Measurements from ENCODE around the gene TRAPPC12.
"Not testable (repeated sequence)": the region's sequence is repeated elsewhere in the genome, so short reads cannot be mapped to it uniquely, and the experiment has no call there.

TRAPPC12 gene

GRCh38 chr2:3492951-3493614 lies 113.6 kb downstream of the TRAPPC12 start:
- peak overlapping the region; percentile 12 for H3K9ac ChIP-seq (ENCODE audit: insufficient read length, low read depth)
- H3K9me3 ChIP-seq (ENCODE audit: insufficient read depth, low read length): no peaks in the 10 kb centered on the region
- peaks cover 15% of the 10 kb centered on the region for H3K4me1 ChIP-seq (ENCODE audit: insufficient read depth, insufficient read length)
- DNase-seq (ENCODE audit: low read depth, low spot score): no peak
- H3K4me3 ChIP-seq (ENCODE audit: insufficient read length, low read depth): no peak overlapping the region
- peaks cover 16% of the 10 kb centered on the region for H3K36me3 ChIP-seq (ENCODE audit: insufficient read depth, insufficient read length, low read length)
- TF ChIP-seq YY1 (IDR thresholded peaks at IDR 0.05; ENCODE audit: insufficient read depth, insufficient read length) (no peak), ZNF274 (IDR thresholded peaks at IDR 0.05; ENCODE audit: low read depth, low read length) (no peak), SUZ12 (IDR thresholded peaks at IDR 0.05; ENCODE audit: extremely low read depth, insufficient read depth, insufficient read length) (no peak)
- H3K27me3 ChIP-seq (ENCODE audit: insufficient read depth, insufficient read length): no peaks in the 10 kb centered on the region

- H3K9ac ChIP-seq (ENCODE audit: insufficient read length, low read depth): peak overlapping the region; percentile 12
- DNase-seq (ENCODE audit: low read depth, low spot score): no peak
- no peaks in the 10 kb centered on the region for H3K27me3 ChIP-seq (ENCODE audit: insufficient read depth, insufficient read length)
- H3K9me3 ChIP-seq (ENCODE audit: insufficient read depth, low read length): no peaks in the 10 kb centered on the region
- H3K36me3 ChIP-seq (ENCODE audit: insufficient read depth, insufficient read length, low read length): peaks cover 21% of the 10 kb centered on the region
- no peak overlapping the region for H3K4me3 ChIP-seq (ENCODE audit: insufficient read length, low read depth)
- peaks cover 15% of the 10 kb centered on the region for H3K4me1 ChIP-seq (ENCODE audit: insufficient read depth, insufficient read length)
- TF ChIP-seq ZNF274 (IDR thresholded peaks at IDR 0.05; ENCODE audit: low read depth, low read length) (no peak), SUZ12 (IDR thresholded peaks at IDR 0.05; ENCODE audit: extremely low read depth, insufficient read depth, insufficient read length) (no peak), YY1 (IDR thresholded peaks at IDR 0.05; ENCODE audit: insufficient read depth, insufficient read length) (no peak)
Observed at GRCh38 chr2:3493615-3494007, 114.1 kb downstream of the TRAPPC12 start.

GRCh38 chr2:3494984-3495666 lies 115.6 kb downstream of the TRAPPC12 start:
- DNase-seq (ENCODE audit: low read depth, low spot score): no peak
- TF ChIP-seq SUZ12 (IDR thresholded peaks at IDR 0.05; ENCODE audit: extremely low read depth, insufficient read depth, insufficient read length) (no peak), ZNF274 (IDR thresholded peaks at IDR 0.05; ENCODE audit: low read depth, low read length) (no peak), YY1 (IDR thresholded peaks at IDR 0.05; ENCODE audit: insufficient read depth, insufficient read length) (no peak)
- Histone ChIP-seq H3K4me3 (ENCODE audit: insufficient read length, low read depth) (no peak overlapping the region), H3K27me3 (ENCODE audit: insufficient read depth, insufficient read length) (no peaks in the 10 kb centered on the region), H3K9ac (ENCODE audit: insufficient read length, low read depth) (no peak overlapping the region), H3K36me3 (ENCODE audit: insufficient read depth, insufficient read length, low read length) (peaks cover 31% of the 10 kb centered on the region), H3K4me1 (ENCODE audit: insufficient read depth, insufficient read length) (peaks cover 7% of the 10 kb centered on the region), H3K9me3 (ENCODE audit: insufficient read depth, low read length) (no peaks in the 10 kb centered on the region)

GRCh38 chr2:3496708-3497080 lies 117.2 kb downstream of the TRAPPC12 start:
- peaks cover 39% of the 10 kb centered on the region for H3K36me3 ChIP-seq (ENCODE audit: insufficient read depth, insufficient read length, low read length)
- H3K9ac ChIP-seq (ENCODE audit: insufficient read length, low read depth); H3K4me3 ChIP-seq (ENCODE audit: insufficient read length, low read depth); DNase-seq (ENCODE audit: low read depth, low spot score); H3K4me1 ChIP-seq (ENCODE audit: insufficient read depth, insufficient read length); H3K9me3 ChIP-seq (ENCODE audit: insufficient read depth, low read length); H3K27me3 ChIP-seq (ENCODE audit: insufficient read depth, insufficient read length): not testable (repeated sequence)

- TF ChIP-seq ZNF274 (IDR thresholded peaks at IDR 0.05; ENCODE audit: low read depth, low read length) (no peak), YY1 (IDR thresholded peaks at IDR 0.05; ENCODE audit: insufficient read depth, insufficient read length) (no peak), SUZ12 (IDR thresholded peaks at IDR 0.05; ENCODE audit: extremely low read depth, insufficient read depth, insufficient read length) (no peak)
- no peak overlapping the region for H3K9ac ChIP-seq (ENCODE audit: insufficient read length, low read depth)
- H3K9me3 ChIP-seq (ENCODE audit: insufficient read depth, low read length): no peaks in the 10 kb centered on the region
- no peak for DNase-seq (ENCODE audit: low read depth, low spot score)
- H3K4me1 ChIP-seq (ENCODE audit: insufficient read depth, insufficient read length): no peaks in the 10 kb centered on the region
- H3K36me3 ChIP-seq (ENCODE audit: insufficient read depth, insufficient read length, low read length): peaks cover 44% of the 10 kb centered on the region
- H3K27me3 ChIP-seq (ENCODE audit: insufficient read depth, insufficient read length): no peaks in the 10 kb centered on the region
- H3K4me3 ChIP-seq (ENCODE audit: insufficient read length, low read depth): no peak overlapping the region
Observed at GRCh38 chr2:3498783-3499394, 119.4 kb downstream of the TRAPPC12 start.

GRCh38 chr2:3500326-3500899 lies 120.9 kb downstream of the TRAPPC12 start:
- Histone ChIP-seq H3K4me3 (ENCODE audit: insufficient read length, low read depth) (no peak overlapping the region), H3K9me3 (ENCODE audit: insufficient read depth, low read length) (no peaks in the 10 kb centered on the region), H3K36me3 (ENCODE audit: insufficient read depth, insufficient read length, low read length) (peaks cover 49% of the 10 kb centered on the region), H3K4me1 (ENCODE audit: insufficient read depth, insufficient read length) (no peaks in the 10 kb centered on the region), H3K9ac (ENCODE audit: insufficient read length, low read depth) (no peak overlapping the region), H3K27me3 (ENCODE audit: insufficient read depth, insufficient read length) (no peaks in the 10 kb centered on the region)
- no peak for DNase-seq (ENCODE audit: low read depth, low spot score)
- no peak for TF ChIP-seq ZNF274 (IDR thresholded peaks at IDR 0.05; ENCODE audit: low read depth, low read length)
- no peak for TF ChIP-seq SUZ12 (IDR thresholded peaks at IDR 0.05; ENCODE audit: extremely low read depth, insufficient read depth, insufficient read length)
- TF ChIP-seq YY1 (IDR thresholded peaks at IDR 0.05; ENCODE audit: insufficient read depth, insufficient read length): no peak

- Histone ChIP-seq H3K9ac (ENCODE audit: insufficient read length, low read depth) (no peak overlapping the region), H3K4me3 (ENCODE audit: insufficient read length, low read depth) (no peak overlapping the region), H3K4me1 (ENCODE audit: insufficient read depth, insufficient read length) (no peaks in the 10 kb centered on the region), H3K36me3 (ENCODE audit: insufficient read depth, insufficient read length, low read length) (peaks cover 38% of the 10 kb centered on the region), H3K9me3 (ENCODE audit: insufficient read depth, low read length) (no peaks in the 10 kb centered on the region), H3K27me3 (ENCODE audit: insufficient read depth, insufficient read length) (no peaks in the 10 kb centered on the region)
- TF ChIP-seq YY1 (IDR thresholded peaks at IDR 0.05; ENCODE audit: insufficient read depth, insufficient read length) (no peak), SUZ12 (IDR thresholded peaks at IDR 0.05; ENCODE audit: extremely low read depth, insufficient read depth, insufficient read length) (no peak), ZNF274 (IDR thresholded peaks at IDR 0.05; ENCODE audit: low read depth, low read length) (no peak)
- no peak for DNase-seq (ENCODE audit: low read depth, low spot score)
Observed at GRCh38 chr2:3503046-3503445, 123.6 kb downstream of the TRAPPC12 start.
